WTC11 (cell line): ENCODE measurements around the gene PPP1R14D. TPM values are rescaled to one million over a fixed set of nuclear protein-coding genes. Genes with fewer than 3 reads are reported as not detected.

ENCODE experiments used
- ATAC-seq: fragments of 200-7000 bp; cut with Tn5 transposase; 2 replicates; pipeline ENCODE4 v1.10.0; 2021; ENCODE audit warnings: mild to moderate bottlenecking, moderate library complexity
- CTCF ChIA-PET: fragments of 300-600 bp; sonication (Branson Sonifier 250); formaldehyde crosslinking; loops from one replicate; lab custom pipeline; 2021; ENCODE audit warnings: antibody characterized with exemption; lab: Charles Lee
- POLR2A ChIA-PET: fragments of 350-600 bp; sonication (Branson Sonifier 250); formaldehyde crosslinking; loops from one replicate; lab custom pipeline; 2021; ENCODE audit warnings: antibody characterized with exemption; lab: Charles Lee
- DNase-seq: peaks from one replicate; pipeline ENCODE4 v3.0.0; 2021; ENCODE audit warnings: low spot score
- H3K27ac Mint-ChIP-seq: 2 replicates; pipeline ENCODE4 v1.8.0; 2021; ENCODE audit warnings: mixed read lengths
- H3K27me3 Mint-ChIP-seq: 2 replicates; pipeline ENCODE4 v1.8.0; 2021; ENCODE audit warnings: low read depth, mild to moderate bottlenecking, moderate library complexity, mixed read lengths
- H3K36me3 Mint-ChIP-seq: 2 replicates; pipeline ENCODE4 v1.8.0; 2021; ENCODE audit warnings: mixed read lengths
- H3K4me1 Mint-ChIP-seq: 2 replicates; pipeline ENCODE4 v1.8.0; 2022; ENCODE audit warnings: mixed read lengths
- H3K4me3 Mint-ChIP-seq: 2 replicates; pipeline ENCODE4 v1.8.0; 2021; ENCODE audit warnings: mild to moderate bottlenecking, moderate library complexity, mixed read lengths
- H3K9me3 Mint-ChIP-seq: 2 replicates; pipeline ENCODE4 v1.8.0; 2021; ENCODE audit warnings: mixed read lengths
- ATF6 ChIP-seq: sonication (generic); formaldehyde crosslinking; IDR thresholded peaks from 2 replicates; pipeline ENCODE4 v1.8.1; 2023; ENCODE audit warnings: mild to moderate bottlenecking, missing genetic modification reagents
- CREB1 ChIP-seq: sonication (generic); formaldehyde crosslinking; IDR thresholded peaks from 2 replicates; pipeline ENCODE4 v1.8.0; 2023; ENCODE audit warnings: mild to moderate bottlenecking, missing genetic modification reagents
- EMX1 ChIP-seq: fragments of 250-450 bp; sonication (Bioruptor Pico); IDR thresholded peaks from 2 replicates; pipeline ENCODE4 v1.8.0; 2021; ENCODE audit warnings: mild to moderate bottlenecking
- FOXK1 ChIP-seq: sonication (generic); formaldehyde crosslinking; IDR thresholded peaks from 2 replicates; pipeline ENCODE4 v1.8.0; 2022; ENCODE audit warnings: mild to moderate bottlenecking, moderate library complexity, missing genetic modification reagents
- FOXP4 ChIP-seq: sonication (generic); formaldehyde crosslinking; IDR thresholded peaks from 2 replicates; pipeline ENCODE4 v1.8.0; 2022; ENCODE audit warnings: mild to moderate bottlenecking, missing genetic modification reagents
- GABPB1 ChIP-seq: sonication (generic); formaldehyde crosslinking; IDR thresholded peaks from 2 replicates; pipeline ENCODE4 v1.8.1; 2023; ENCODE audit warnings: mild to moderate bottlenecking, missing genetic modification reagents
- GRHL2 ChIP-seq: fragments of 250-450 bp; sonication (Bioruptor Pico); IDR thresholded peaks from 2 replicates; pipeline ENCODE4 v1.8.0; 2022; ENCODE audit warnings: mild to moderate bottlenecking, moderate library complexity; ENCODE audit not compliant: insufficient replicate concordance, severe bottlenecking
- MXD4 ChIP-seq: fragments of 250-450 bp; sonication (Bioruptor Pico); IDR thresholded peaks from 2 replicates; pipeline ENCODE4 v1.8.0; 2021; ENCODE audit warnings: mild to moderate bottlenecking, moderate library complexity, borderline replicate concordance
- NR1H2 ChIP-seq: sonication (generic); formaldehyde crosslinking; IDR thresholded peaks from 2 replicates; pipeline ENCODE4 v1.9.0; 2021; ENCODE audit warnings: mild to moderate bottlenecking, moderate library complexity, missing genetic modification reagents
- SMAD4 ChIP-seq: sonication (generic); formaldehyde crosslinking; IDR thresholded peaks from 2 replicates; pipeline ENCODE4 v1.8.0; 2022; ENCODE audit warnings: mild to moderate bottlenecking, missing genetic modification reagents
- TCF7 ChIP-seq: sonication (generic); formaldehyde crosslinking; IDR thresholded peaks from 2 replicates; pipeline ENCODE4 v1.8.0; 2022; ENCODE audit warnings: mild to moderate bottlenecking, low read depth, missing genetic modification reagents, moderate library complexity
- ZBTB43 ChIP-seq: sonication (generic); formaldehyde crosslinking; IDR thresholded peaks from 2 replicates; pipeline ENCODE4 v1.8.1; 2023; ENCODE audit warnings: mild to moderate bottlenecking, missing genetic modification reagents
- ZNF416 ChIP-seq: fragments of 250-450 bp; sonication (Bioruptor Pico); IDR thresholded peaks from 2 replicates; pipeline ENCODE4 v1.9.0; 2021; ENCODE audit warnings: mild to moderate bottlenecking, inconsistent platforms
- total RNA-seq: library from RNA; stranded (reverse); gene quantifications from 3 replicates; pipeline ENCODE4 v1.2.3, GENCODE V29; 2021

PPP1R14D gene
- total RNA-seq, 1 experiment from 2014 or later: not detected

GRCh38 chr15:40845511-40846284, 17.2 kb upstream of the PPP1R14D start (continued):
- TF ChIP-seq NR1H2 (no peak), ATF6 (CRISPR knock-in tag) (no peak), CREB1 (no peak), MXD4 (CRISPR knock-in tag) (no peak), EMX1 (CRISPR knock-in tag) (no peak), ZNF416 (CRISPR knock-in tag) (no peak)

GRCh38 chr15:40845036-40845435, 16.5 kb upstream of the PPP1R14D start:
- CTCF ChIA-PET: interaction anchor here (0.6 to 9.6 kb wide), 8 partner anchors 13 to 98 kb away, joined by 3 to 177 read pairs (median 14); partner anchors contain the start of gene VPS18
- no peak for ATAC-seq

GRCh38 chr15:40844696-40845030, 16.2 kb upstream of the PPP1R14D start:
- H3K9me3 Mint-ChIP-seq: no peaks in the 10 kb centered on the region
- TF ChIP-seq FOXP4 (CRISPR knock-in tag): 0 out of 2 replicates have a peak, but pooled peaks have one; percentile 7
- TF ChIP-seq FOXK1 (CRISPR knock-in tag): 0 out of 2 replicates have a peak, but pooled peaks have one; percentile 1
- no peak for TF ChIP-seq TCF7 (CRISPR knock-in tag)
- H3K4me3 Mint-ChIP-seq: peak overlapping the region; percentile 93
- H3K36me3 Mint-ChIP-seq: peaks cover 12% of the 10 kb centered on the region
- POLR2A ChIA-PET: interaction anchor here (0.8 to 2.6 kb wide), 10 partner anchors 13 to 108 kb away, joined by 3 to 15 read pairs (median 8); partner anchors contain the start of genes CHAC1, DNAJC17, GCHFR and RHOV
- H3K4me1 Mint-ChIP-seq: peaks cover 41% of the 10 kb centered on the region
- CTCF ChIA-PET: interaction anchor here (0.6 to 9.6 kb wide), 13 partner anchors 11 to 108 kb away, joined by 3 to 177 read pairs (median 8); partner anchors contain the start of genes CHAC1 and VPS18
- ATAC-seq (peak; percentile 14), DNase-seq (peak; percentile 58)
- H3K27ac Mint-ChIP-seq: peak overlapping the region; percentile 94
- no peaks in the 10 kb centered on the region; the same call in 1 of the 2 replicates for H3K27me3 Mint-ChIP-seq

More at GRCh38 chr15:40845036-40845435, 16.5 kb upstream of the PPP1R14D start:
- H3K4me1 Mint-ChIP-seq: peaks cover 41% of the 10 kb centered on the region
- H3K27ac Mint-ChIP-seq: peak overlapping the region; percentile 94
- H3K27me3 Mint-ChIP-seq: no peaks in the 10 kb centered on the region; the same call in 1 of the 2 replicates
- peak overlapping the region; percentile 93 for H3K4me3 Mint-ChIP-seq
- POLR2A ChIA-PET: interaction anchor here (0.8 to 2.6 kb wide), 6 partner anchors 12 to 49 kb away, joined by 3 to 15 read pairs (median 10); partner anchors contain the start of genes DNAJC17, RHOV, VPS18 and ZFYVE19
- H3K36me3 Mint-ChIP-seq: peaks cover 12% of the 10 kb centered on the region
- TF ChIP-seq GABPB1 (CRISPR knock-in tag): no peak
- TF ChIP-seq GRHL2 (CRISPR knock-in tag): no peak
- TF ChIP-seq ZBTB43 (CRISPR knock-in tag): no peak
- no peak for TF ChIP-seq SMAD4 (CRISPR knock-in tag)
- DNase-seq: no peak
- H3K9me3 Mint-ChIP-seq: no peaks in the 10 kb centered on the region
